ENCODE measurements around the gene CENPH.

DNA sequence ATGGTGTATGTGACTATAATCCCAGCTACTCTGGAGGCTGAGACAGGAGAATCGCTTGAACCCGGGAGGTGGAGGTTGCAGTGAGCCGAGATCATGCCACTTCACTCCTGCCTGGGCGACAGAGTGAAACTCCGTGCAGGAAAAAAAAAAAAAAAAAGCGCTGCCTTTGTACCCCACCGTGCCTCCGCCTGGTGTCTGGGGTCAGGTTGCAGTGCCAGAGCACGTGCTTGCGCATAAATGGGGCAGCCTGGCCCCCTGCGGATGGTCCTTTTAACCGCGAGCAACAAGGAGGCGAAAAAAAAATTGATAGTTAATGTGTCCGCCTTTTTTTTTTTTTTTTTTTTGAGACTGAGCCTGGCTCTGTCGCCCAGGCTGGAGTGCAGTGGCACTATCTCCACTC, 28.7 kb upstream of the CENPH start:
- TF ChIP-seq, protein P1, sequence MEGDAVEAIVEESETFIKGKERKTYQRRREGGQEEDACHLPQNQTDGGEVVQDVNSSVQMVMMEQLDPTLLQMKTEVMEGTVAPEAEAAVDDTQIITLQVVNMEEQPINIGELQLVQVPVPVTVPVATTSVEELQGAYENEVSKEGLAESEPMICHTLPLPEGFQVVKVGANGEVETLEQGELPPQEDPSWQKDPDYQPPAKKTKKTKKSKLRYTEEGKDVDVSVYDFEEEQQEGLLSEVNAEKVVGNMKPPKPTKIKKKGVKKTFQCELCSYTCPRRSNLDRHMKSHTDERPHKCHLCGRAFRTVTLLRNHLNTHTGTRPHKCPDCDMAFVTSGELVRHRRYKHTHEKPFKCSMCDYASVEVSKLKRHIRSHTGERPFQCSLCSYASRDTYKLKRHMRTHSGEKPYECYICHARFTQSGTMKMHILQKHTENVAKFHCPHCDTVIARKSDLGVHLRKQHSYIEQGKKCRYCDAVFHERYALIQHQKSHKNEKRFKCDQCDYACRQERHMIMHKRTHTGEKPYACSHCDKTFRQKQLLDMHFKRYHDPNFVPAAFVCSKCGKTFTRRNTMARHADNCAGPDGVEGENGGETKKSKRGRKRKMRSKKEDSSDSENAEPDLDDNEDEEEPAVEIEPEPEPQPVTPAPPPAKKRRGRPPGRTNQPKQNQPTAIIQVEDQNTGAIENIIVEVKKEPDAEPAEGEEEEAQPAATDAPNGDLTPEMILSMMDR (IDR thresholded peaks at IDR 0.05; ENCODE audit: low read depth, low read length, missing input control), result no peak
- TF ChIP-seq RXRA (IDR thresholded peaks at IDR 0.05), result no peak
- TF ChIP-seq RAD21 (IDR thresholded peaks at IDR 0.05), result no peak
- no peak for TF ChIP-seq EGR1 (IDR thresholded peaks at IDR 0.05; ENCODE audit: low read depth in 2 of 2)
- TF ChIP-seq, protein P2, sequence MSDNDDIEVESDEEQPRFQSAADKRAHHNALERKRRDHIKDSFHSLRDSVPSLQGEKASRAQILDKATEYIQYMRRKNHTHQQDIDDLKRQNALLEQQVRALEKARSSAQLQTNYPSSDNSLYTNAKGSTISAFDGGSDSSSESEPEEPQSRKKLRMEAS (IDR thresholded peaks at IDR 0.05), result no peak
- TF ChIP-seq, protein P3, sequence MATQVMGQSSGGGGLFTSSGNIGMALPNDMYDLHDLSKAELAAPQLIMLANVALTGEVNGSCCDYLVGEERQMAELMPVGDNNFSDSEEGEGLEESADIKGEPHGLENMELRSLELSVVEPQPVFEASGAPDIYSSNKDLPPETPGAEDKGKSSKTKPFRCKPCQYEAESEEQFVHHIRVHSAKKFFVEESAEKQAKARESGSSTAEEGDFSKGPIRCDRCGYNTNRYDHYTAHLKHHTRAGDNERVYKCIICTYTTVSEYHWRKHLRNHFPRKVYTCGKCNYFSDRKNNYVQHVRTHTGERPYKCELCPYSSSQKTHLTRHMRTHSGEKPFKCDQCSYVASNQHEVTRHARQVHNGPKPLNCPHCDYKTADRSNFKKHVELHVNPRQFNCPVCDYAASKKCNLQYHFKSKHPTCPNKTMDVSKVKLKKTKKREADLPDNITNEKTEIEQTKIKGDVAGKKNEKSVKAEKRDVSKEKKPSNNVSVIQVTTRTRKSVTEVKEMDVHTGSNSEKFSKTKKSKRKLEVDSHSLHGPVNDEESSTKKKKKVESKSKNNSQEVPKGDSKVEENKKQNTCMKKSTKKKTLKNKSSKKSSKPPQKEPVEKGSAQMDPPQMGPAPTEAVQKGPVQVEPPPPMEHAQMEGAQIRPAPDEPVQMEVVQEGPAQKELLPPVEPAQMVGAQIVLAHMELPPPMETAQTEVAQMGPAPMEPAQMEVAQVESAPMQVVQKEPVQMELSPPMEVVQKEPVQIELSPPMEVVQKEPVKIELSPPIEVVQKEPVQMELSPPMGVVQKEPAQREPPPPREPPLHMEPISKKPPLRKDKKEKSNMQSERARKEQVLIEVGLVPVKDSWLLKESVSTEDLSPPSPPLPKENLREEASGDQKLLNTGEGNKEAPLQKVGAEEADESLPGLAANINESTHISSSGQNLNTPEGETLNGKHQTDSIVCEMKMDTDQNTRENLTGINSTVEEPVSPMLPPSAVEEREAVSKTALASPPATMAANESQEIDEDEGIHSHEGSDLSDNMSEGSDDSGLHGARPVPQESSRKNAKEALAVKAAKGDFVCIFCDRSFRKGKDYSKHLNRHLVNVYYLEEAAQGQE (IDR thresholded peaks at IDR 0.05), result no peak
- TF ChIP-seq SP1 (IDR thresholded peaks at IDR 0.05), result no peak
- no peak for TF ChIP-seq GABPA (IDR thresholded peaks at IDR 0.05 in 1 of 2, conservative IDR thresholded peaks at IDR 0.05 in 1 of 2)
- no peak for TF ChIP-seq JUND (IDR thresholded peaks at IDR 0.05)
- TF ChIP-seq HNF4G (IDR thresholded peaks at IDR 0.05), result no peak
- TF ChIP-seq TAF1 (conservative IDR thresholded peaks at IDR 0.05), result no peak

Data from liver (tissue), 3 donors.